Measurements from ENCODE around the gene DENND4C.

DNA sequence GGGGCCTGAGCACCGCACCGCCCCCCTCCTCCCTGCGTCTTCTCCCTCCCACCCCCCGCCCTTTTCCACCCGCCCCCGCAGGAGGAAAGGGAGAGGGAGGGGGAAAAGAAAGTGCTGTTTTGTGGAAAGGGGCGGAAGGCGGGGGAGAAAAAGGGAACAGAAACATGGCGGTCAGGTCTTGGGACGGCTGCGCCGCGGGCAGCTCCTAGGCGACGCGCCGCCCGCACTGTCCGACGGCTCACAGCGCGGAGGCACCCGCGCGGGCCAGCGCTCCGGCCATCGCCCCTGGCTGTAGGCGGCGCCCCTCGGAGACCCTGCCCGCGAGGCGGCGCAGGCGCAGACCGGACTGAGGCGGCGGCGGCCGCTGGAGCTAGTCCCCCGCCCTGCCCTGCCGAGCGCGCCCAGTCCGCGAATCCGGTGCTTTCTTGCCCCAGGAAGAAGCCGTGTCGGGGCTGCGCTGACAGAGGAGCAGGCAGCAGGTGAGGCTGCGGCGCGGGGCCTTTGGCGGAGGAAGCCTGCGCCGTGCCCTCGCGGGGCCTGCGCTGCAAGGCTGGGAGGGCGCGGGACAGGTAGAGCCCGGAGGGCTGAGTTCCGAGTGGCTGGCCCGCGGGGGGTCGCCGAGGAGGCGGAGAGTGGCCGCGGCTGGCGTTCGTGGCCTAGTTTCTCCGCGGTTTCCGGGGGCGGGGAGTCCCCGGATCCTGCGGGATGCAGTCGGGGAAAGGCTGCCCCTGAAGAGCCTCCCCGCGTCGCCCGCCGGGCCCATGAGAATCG lies at the start of gene DENND4C:
- TF ChIP-seq, protein P1, sequence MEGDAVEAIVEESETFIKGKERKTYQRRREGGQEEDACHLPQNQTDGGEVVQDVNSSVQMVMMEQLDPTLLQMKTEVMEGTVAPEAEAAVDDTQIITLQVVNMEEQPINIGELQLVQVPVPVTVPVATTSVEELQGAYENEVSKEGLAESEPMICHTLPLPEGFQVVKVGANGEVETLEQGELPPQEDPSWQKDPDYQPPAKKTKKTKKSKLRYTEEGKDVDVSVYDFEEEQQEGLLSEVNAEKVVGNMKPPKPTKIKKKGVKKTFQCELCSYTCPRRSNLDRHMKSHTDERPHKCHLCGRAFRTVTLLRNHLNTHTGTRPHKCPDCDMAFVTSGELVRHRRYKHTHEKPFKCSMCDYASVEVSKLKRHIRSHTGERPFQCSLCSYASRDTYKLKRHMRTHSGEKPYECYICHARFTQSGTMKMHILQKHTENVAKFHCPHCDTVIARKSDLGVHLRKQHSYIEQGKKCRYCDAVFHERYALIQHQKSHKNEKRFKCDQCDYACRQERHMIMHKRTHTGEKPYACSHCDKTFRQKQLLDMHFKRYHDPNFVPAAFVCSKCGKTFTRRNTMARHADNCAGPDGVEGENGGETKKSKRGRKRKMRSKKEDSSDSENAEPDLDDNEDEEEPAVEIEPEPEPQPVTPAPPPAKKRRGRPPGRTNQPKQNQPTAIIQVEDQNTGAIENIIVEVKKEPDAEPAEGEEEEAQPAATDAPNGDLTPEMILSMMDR (IDR thresholded peaks at IDR 0.05), result peak; percentile 1; the same call in 1 of the 2 replicates
- TF ChIP-seq ZFX (IDR thresholded peaks at IDR 0.05; ENCODE audit: borderline replicate concordance), result no peak

All from 22Rv1 (cell line).